Lower lobe of right lung (tissue), 2 donors: ENCODE data around the gene LYPD1. TPM values are rescaled to one million over a fixed set of nuclear protein-coding genes. Genes with fewer than 3 reads are reported as not detected.

Experiments
- ATAC-seq, 2 donors: fragments of 200-7000 bp; cut with Tn5 transposase; one replicate each; pipeline ENCODE4 v1.9.1; 2020 to 2022; ENCODE audit warnings: mild to moderate bottlenecking in 2 of 2, moderate library complexity in 2 of 2
- DNase-seq: peaks from one replicate; pipeline ENCODE4 v3.0.0-alpha.2; 2020
- H3K27ac ChIP-seq: fragments of 200-600 bp; one replicate; pipeline ENCODE4 v1.8.0; 2022
- H3K27me3 ChIP-seq: fragments of 200-600 bp; one replicate; pipeline ENCODE4 v1.8.0; 2022; ENCODE audit warnings: low read depth
- H3K36me3 ChIP-seq: fragments of 200-600 bp; one replicate; pipeline ENCODE4 v1.8.0; 2022; ENCODE audit warnings: mild to moderate bottlenecking
- H3K4me1 ChIP-seq: fragments of 200-600 bp; one replicate; pipeline ENCODE4 v1.8.0; 2022
- H3K4me3 ChIP-seq: fragments of 200-600 bp; one replicate; pipeline ENCODE4 v1.8.0; 2022; ENCODE audit warnings: mild to moderate bottlenecking
- H3K9me3 ChIP-seq: fragments of 200-600 bp; one replicate; pipeline ENCODE4 v1.8.0; 2022
- CTCF ChIP-seq: fragments of 200-600 bp; IDR thresholded peaks from one replicate; pipeline ENCODE4 v1.8.0; 2022; ENCODE audit warnings: antibody characterized with exemption, mild to moderate bottlenecking
- intact Hi-C: fragments of 100-400 bp; cut with DNase I; formaldehyde crosslinking; loops from one replicate; pipeline ENCODE4 v1.11.0; 2022
- total RNA-seq: library from RNA; stranded (reverse); fragmentation: NEBNext Ultra II Directional; extraction: Animal tissue kit (Norgen Biotek cat#: 25700); gene quantifications from one replicate; pipeline ENCODE4 v1.2.1, GENCODE V29; 2021
- donor health status: DM: no; HTN: yes; CAD: no; lungs with severe emphysema.

Gene LYPD1
- total RNA-seq, 1 donor from 2014 or later = 1.5 TPM

- no peak overlapping the region for H3K4me3 ChIP-seq
- intact Hi-C loops = no loop called here
- H3K9me3 ChIP-seq = no peaks in the 10 kb centered on the region
- no peaks in the 10 kb centered on the region for H3K36me3 ChIP-seq
- H3K27ac ChIP-seq = no peak overlapping the region
- no peak for DNase-seq
- ATAC-seq = no peak
- no peaks in the 10 kb centered on the region for H3K4me1 ChIP-seq
- TF ChIP-seq CTCF = no peak
- H3K27me3 ChIP-seq = no peaks in the 10 kb centered on the region
Observed at GRCh38 chr2:132640116-132640515, 29.9 kb downstream of the LYPD1 start.

- ATAC-seq (no peak), DNase-seq (no peak)
- intact Hi-C loops = no loop called here
- no peak overlapping the region for H3K4me3 ChIP-seq
- H3K27me3 ChIP-seq = no peaks in the 10 kb centered on the region
- no peak overlapping the region for H3K27ac ChIP-seq
- TF ChIP-seq CTCF = no peak
- H3K36me3 ChIP-seq = no peaks in the 10 kb centered on the region
- no peaks in the 10 kb centered on the region for H3K9me3 ChIP-seq
- H3K4me1 ChIP-seq = no peaks in the 10 kb centered on the region
Observed at GRCh38 chr2:132638313-132639040, 31.5 kb downstream of the LYPD1 start.

GRCh38 chr2:132636346-132636745 is 33.7 kb downstream of the LYPD1 start:
- Histone ChIP-seq H3K4me1 (no peaks in the 10 kb centered on the region), H3K27me3 (no peaks in the 10 kb centered on the region), H3K4me3 (no peak overlapping the region), H3K9me3 (no peaks in the 10 kb centered on the region), H3K27ac (no peak overlapping the region), H3K36me3 (no peaks in the 10 kb centered on the region)
- DNase-seq (no peak), ATAC-seq (no peak)
- intact Hi-C loops = no loop called here
- TF ChIP-seq CTCF = no peak

- ATAC-seq = no peak
- no peak for DNase-seq
- H3K27ac ChIP-seq = no peak overlapping the region
- H3K9me3 ChIP-seq = no peaks in the 10 kb centered on the region
- no peaks in the 10 kb centered on the region for H3K36me3 ChIP-seq
- H3K4me1 ChIP-seq = no peaks in the 10 kb centered on the region
- no peaks in the 10 kb centered on the region for H3K27me3 ChIP-seq
- TF ChIP-seq CTCF = no peak
- H3K4me3 ChIP-seq = no peak overlapping the region
- intact Hi-C loops = no loop called here
Observed at GRCh38 chr2:132633635-132634034, 36.4 kb downstream of the LYPD1 start.

- H3K27me3 ChIP-seq = no peaks in the 10 kb centered on the region
- intact Hi-C loops = no loop called here
- no peak overlapping the region for H3K27ac ChIP-seq
- no peaks in the 10 kb centered on the region for H3K4me1 ChIP-seq
- no peak for TF ChIP-seq CTCF
- DNase-seq (no peak), ATAC-seq (no peak)
- H3K9me3 ChIP-seq = no peaks in the 10 kb centered on the region
- H3K36me3 ChIP-seq = no peaks in the 10 kb centered on the region
- no peak overlapping the region for H3K4me3 ChIP-seq
Observed at GRCh38 chr2:132632000-132632649, 37.9 kb downstream of the LYPD1 start.
